ENCODE data around the gene PCF11. TPM values are rescaled to one million over a fixed set of nuclear protein-coding genes. Genes with fewer than 3 reads are reported as not detected.

PCF11 gene
- 62.1 and 65.1 TPM in 2 replicates for total RNA-seq (ENCODE audit: low replicate concordance)
- long read RNA-seq, partial matches to known transcripts, result 68 of 73 reads
- long read RNA-seq, other reads (novel, unspliced or antisense), result 4 of 73 reads

- H3K27ac Mint-ChIP-seq, result peak within 1 kb of the TSS; percentile 100
- peaks cover 24% of the 10 kb centered on the region for H3K4me1 Mint-ChIP-seq (ENCODE audit: unreplicated experiment)
- no peak for DNase-seq (ENCODE audit: extremely low spot score, unreplicated experiment)
- peak within 1 kb of the TSS; percentile 100 for H3K4me3 Mint-ChIP-seq
- H3K9me3 Mint-ChIP-seq, result no peaks in the 10 kb centered on the region
- TF ChIP-seq CTCF (conservative IDR thresholded peaks at IDR 0.05), result no peak
- H3K27me3 Mint-ChIP-seq, result no peaks in the 10 kb centered on the region
- peaks cover 25% of the 10 kb centered on the region for H3K36me3 Mint-ChIP-seq
These were observed at the start of gene PCF11 for GRCh38 chr11:83156996-83157593. Gene PCF11, plus strand, starts transcription at chr11:83157131. Its CDS starts 309 bp downstream, at chr11:83157440.

GRCh38 chr11:83112886-83113285, 44.0 kb upstream of the PCF11 start:
- no peak overlapping the region for H3K4me3 Mint-ChIP-seq
- peaks cover 18% of the 10 kb centered on the region for H3K4me1 Mint-ChIP-seq (ENCODE audit: unreplicated experiment)
- no peak for DNase-seq (ENCODE audit: extremely low spot score, unreplicated experiment)
- no peaks in the 10 kb centered on the region for H3K9me3 Mint-ChIP-seq
- H3K27ac Mint-ChIP-seq, result no peak overlapping the region
- H3K36me3 Mint-ChIP-seq, result no peaks in the 10 kb centered on the region
- no peaks in the 10 kb centered on the region for H3K27me3 Mint-ChIP-seq
- no peak for TF ChIP-seq CTCF (conservative IDR thresholded peaks at IDR 0.05)

- TF ChIP-seq CTCF (conservative IDR thresholded peaks at IDR 0.05), result no peak
- Mint-ChIP-seq H3K27ac (no peak overlapping the region), H3K27me3 (no peaks in the 10 kb centered on the region), H3K4me1 (ENCODE audit: unreplicated experiment) (peaks cover 28% of the 10 kb centered on the region), H3K36me3 (no peaks in the 10 kb centered on the region), H3K9me3 (no peaks in the 10 kb centered on the region), H3K4me3 (peak overlapping the region; percentile 6)
- DNase-seq (ENCODE audit: extremely low spot score, unreplicated experiment), result no peak
These were observed 41.9 kb upstream of the PCF11 start for GRCh38 chr11:83115026-83115425.

- Mint-ChIP-seq H3K27me3 (no peaks in the 10 kb centered on the region), H3K4me1 (ENCODE audit: unreplicated experiment) (peaks cover 28% of the 10 kb centered on the region), H3K27ac (no peak overlapping the region), H3K9me3 (no peaks in the 10 kb centered on the region), H3K4me3 (peak overlapping the region; percentile 6), H3K36me3 (no peaks in the 10 kb centered on the region)
- DNase-seq (ENCODE audit: extremely low spot score, unreplicated experiment), result no peak
- no peak for TF ChIP-seq CTCF (conservative IDR thresholded peaks at IDR 0.05)
These were observed 41.4 kb upstream of the PCF11 start for GRCh38 chr11:83115551-83115950.

GRCh38 chr11:83116015-83116641, 40.8 kb upstream of the PCF11 start:
- H3K4me3 Mint-ChIP-seq, result no peak overlapping the region
- H3K27ac Mint-ChIP-seq, result no peak overlapping the region
- H3K4me1 Mint-ChIP-seq (ENCODE audit: unreplicated experiment), result peaks cover 28% of the 10 kb centered on the region
- no peaks in the 10 kb centered on the region for H3K9me3 Mint-ChIP-seq
- no peaks in the 10 kb centered on the region for H3K27me3 Mint-ChIP-seq
- H3K36me3 Mint-ChIP-seq, result no peaks in the 10 kb centered on the region
- DNase-seq (ENCODE audit: extremely low spot score, unreplicated experiment), result no peak
- no peak for TF ChIP-seq CTCF (conservative IDR thresholded peaks at IDR 0.05)
